Hematopoietic multipotent progenitor cell (in vitro differentiated cells): Measurements from ENCODE around the gene CTPS2. TPM values are rescaled to one million over a fixed set of nuclear protein-coding genes. Genes with fewer than 3 reads are reported as not detected.
"Not testable (repeated sequence)": the region's sequence is repeated elsewhere in the genome, so short reads cannot be mapped to it uniquely, and the experiment has no call there.

Source experiments
- DNase-seq, 3 donors: peaks; one replicate each; pipeline ENCODE4 v3.0.0-alpha.2; 2011 to 2015; ENCODE audit warnings: low read depth in 2 of 3, low spot score in 2 of 3
- total RNA-seq: library from RNA; depleted of rRNA; stranded (reverse); fragments of >200 nt; gene quantifications from one replicate; pipeline ENCODE4 v1.2.3, GENCODE V29; 2012

Gene CTPS2
- total RNA-seq, 1 donor = 12.1 TPM

DNA sequence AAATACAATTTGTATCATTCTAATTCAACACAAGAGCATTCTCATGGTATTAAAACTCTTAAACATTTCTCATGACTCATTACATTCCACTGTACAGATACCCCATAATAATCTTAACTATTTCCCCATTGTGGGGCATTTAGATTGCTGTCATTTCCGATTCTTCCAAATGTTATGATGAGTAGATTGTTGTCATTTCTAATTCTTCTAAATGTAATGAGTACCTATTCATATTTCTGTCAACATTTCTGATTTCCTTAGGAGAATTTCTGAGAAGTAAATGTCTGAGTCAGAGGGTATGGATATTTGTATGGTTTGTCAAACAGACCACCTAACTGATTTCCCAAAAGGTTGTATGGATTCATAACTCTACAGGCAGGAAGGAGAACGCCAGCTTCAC, 54.2 kb downstream of the CTPS2 start:
- DNase-seq = no peak

DNA sequence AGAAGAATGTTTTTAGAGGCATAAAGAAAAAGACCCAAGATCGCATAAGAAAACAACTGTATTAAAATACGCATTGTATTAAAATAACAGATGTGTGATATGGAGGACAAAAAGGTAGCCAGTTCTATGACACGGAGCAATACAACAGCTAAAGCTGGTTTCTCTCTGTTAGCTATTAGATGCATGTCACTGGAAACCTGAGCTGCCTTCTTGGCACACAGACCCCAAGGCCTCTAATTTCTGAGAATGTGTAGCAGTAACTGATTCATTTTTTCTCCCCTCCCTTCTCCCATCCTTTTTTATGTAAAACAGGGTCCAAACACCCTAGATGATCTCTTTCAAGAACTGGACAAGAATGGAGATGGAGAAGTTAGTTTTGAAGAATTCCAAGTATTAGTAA, 58.4 kb downstream of the CTPS2 start:
- no peak for DNase-seq

DNA sequence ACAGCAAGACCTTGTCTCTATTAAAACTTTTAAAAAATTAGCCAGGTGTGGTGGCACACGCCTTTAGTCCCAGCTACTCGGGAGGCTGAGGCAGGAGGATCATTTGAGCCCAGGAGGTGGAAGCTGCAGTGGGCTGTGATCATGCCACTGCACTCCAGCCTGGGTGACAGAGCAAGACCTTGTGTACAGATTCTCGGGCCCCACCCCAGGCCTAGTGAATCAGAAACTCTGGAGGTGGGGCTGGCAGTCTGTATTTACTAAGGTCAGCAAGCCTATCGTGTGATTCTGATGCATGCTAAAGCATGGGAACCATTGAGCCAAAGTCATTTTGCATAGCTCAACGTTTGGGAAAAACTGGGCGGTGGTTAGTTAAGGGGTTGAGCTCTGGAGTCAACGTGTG, 59.0 kb downstream of the CTPS2 start:
- no peak for DNase-seq

DNA sequence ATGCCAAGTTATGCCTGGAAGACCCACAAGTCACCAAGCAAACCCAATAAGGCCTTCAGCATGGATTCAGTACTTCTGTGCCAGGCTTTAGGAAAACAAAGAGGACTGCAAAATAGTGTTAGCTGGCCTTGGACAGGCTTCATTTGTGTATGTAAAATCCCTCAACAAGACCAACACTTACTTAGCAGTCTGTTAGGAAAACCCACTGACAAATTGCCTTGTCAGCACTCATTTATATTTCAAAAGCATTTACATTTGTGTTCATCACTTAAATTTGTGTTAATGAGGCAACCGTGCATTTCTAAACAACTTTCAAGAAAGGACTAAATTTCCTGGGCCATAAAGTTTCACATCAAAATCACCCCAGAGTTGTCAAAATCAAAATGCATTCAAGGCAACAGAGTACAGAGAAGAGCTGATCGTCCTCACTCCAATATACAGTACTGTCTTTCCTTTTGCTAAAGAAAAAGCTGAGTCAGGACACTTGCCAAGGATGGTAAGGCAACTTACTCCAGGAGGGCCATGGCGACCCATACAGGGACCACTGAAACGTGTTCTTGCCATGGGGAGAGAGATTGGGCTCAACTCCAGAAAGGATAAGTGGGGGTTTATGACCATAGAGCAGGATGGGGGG, 61.0 kb downstream of the CTPS2 start:
- no peak for DNase-seq

- DNase-seq = no peak
Measured at GRCh38 chrX:16649858-16650257, 62.6 kb downstream of the CTPS2 start, which contains the start of gene S100G. TSS of gene S100G (plus strand) at chrX:16650158. CDS start at chrX:16651007, 849 bp downstream.

- DNase-seq = no peak
Measured at GRCh38 chrX:16646366-16647138, 65.9 kb downstream of the CTPS2 start.

GRCh38 chrX:16643176-16643575, 69.3 kb downstream of the CTPS2 start:
- no peak for DNase-seq

- no peak for DNase-seq
Measured at GRCh38 chrX:16640823-16641222, 71.6 kb downstream of the CTPS2 start.

GRCh38 chrX:16639966-16640365, 72.5 kb downstream of the CTPS2 start:
- DNase-seq = no peak

DNA sequence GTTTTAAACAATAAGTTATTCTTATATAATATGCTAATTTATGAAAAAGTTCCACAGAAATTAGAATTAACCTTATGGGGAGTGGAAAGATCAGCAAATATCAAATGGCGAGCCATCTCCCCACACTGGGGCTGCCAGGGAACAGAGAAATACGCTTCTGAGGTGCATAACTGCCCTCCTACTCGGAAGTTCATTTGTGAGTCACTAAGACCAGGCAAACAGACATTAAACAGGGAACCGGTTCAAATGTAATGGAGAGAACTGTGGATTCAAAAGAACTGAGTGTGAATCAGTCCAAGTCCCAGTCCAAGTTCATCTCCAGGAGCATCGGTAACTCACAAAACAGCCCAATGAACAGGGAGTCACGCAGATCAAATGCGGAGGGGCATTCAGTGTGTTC, 73.9 kb downstream of the CTPS2 start:
- no peak for DNase-seq

DNA sequence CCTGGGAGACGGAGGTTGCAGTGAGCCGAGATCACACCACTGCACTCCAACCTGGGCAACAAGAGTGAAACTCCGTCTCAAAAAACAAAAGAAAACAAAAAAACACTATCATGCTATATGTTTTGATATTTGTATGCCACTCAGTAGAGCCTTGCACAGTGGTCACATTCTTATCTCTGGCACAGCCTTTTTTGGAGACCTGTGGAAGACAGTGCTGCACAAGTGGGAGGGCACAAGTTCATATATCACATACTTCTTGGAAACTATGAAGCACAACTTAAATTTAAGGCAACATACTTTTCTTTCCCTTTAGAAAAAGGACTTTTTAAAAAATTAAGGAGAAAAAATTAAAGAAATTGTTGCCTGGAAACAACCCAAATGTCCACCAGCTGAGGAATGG, 76.9 kb downstream of the CTPS2 start:
- DNase-seq = no peak

DNA sequence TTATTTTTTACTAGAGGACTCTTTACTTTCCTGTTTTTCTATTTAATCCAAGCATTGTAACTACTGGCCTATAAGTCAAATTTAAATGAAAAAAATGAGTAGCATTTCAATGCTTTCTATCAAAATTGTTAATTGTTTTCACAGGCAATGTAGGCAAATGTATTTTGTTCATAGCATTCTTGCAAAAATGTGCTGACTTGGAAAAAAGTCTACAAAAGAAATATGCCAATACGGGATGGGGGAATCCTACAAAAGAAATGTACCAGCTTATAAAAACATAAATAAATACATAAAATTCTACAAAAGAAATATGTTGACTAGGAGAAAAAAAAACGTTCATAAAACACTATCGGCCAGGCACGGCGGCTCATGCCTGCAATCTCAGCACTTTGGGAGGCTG, 77.4 kb downstream of the CTPS2 start:
- DNase-seq = no peak

- no peak for DNase-seq
Measured at GRCh38 chrX:16633754-16634153, 78.7 kb downstream of the CTPS2 start.

DNA sequence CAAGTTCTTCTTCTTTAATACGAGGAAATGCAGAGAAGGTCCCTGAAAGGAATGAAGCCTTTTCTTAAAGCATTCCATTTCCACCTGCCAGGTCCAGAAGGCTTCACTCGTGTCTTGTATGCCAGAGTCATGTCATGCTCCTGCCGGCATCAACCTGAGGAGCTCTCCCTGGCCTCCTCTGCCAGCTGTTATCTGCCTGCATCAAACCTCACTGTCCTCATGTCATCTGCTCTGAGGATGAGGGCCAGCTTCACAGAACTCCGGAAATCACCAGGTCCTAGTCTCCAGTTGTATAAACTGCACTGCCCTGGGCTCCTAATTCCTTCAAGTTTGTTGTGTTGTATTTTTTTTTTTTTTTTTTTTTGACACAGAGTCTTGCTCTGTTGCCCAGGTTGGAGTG, 82.6 kb downstream of the CTPS2 start:
- DNase-seq = no peak

GRCh38 chrX:16628946-16629595, 83.4 kb downstream of the CTPS2 start:
- no peak for DNase-seq

GRCh38 chrX:16628511-16628910, 84.0 kb downstream of the CTPS2 start:
- not testable (repeated sequence) for DNase-seq

- no peak for DNase-seq
Measured at GRCh38 chrX:16619024-16619423, 93.4 kb downstream of the CTPS2 start.

DNA sequence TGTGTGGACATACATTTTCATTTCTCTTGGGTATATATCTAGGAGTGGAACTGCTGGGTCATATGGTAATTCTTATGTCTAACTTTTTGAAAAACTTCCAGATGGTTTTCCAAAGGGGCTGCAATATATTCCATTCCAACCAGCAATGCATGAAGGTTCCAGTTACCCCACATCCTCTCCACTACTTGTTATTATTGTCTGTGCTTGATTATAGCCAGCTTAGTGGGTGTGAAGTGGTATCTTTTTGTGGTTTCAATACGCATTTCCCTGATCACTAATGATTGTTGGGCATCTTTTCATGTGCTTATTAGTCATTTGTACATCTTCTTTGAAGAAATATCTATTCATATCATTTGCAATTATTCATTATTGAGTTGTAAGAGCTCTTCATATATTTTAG, 94.0 kb downstream of the CTPS2 start:
- no peak for DNase-seq

DNA sequence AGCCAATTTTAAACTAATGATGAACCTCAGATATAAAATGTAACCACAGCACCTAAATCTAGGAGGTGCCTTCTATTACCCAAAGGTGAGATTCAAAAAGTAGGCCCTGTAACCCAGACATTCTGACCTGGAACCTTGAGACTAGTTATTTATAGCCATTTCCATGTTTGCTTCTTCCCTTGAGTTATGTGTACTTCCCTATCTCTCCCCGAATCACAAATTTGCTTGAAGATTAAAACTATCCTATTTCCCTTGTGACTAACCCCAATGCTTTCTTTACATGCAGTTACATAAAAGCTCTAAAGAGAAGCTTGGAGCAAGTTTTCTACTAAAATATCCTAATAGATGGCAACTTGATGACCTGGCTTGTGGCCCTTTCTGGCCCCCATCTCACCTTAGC, 95.1 kb downstream of the CTPS2 start:
- DNase-seq = no peak

GRCh38 chrX:16612257-16612897, 100.1 kb downstream of the CTPS2 start:
- DNase-seq = no peak

DNA sequence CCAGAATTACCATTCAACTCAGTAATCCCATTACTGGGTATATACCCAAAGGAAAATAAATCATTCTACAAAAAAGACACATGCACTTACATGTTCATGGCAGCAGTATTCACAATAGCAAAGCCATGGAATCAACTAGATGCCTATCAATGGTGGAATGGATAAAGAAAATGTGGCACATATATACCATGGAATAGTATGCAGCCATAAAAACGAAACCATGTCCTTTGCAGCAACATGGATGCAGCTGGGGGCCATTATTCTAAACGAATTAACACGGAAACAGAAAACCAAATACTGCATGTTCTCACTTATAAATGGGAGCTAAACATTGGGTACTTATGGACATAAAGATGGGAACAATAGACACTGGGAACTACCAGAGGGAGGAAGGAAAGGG, 101.8 kb downstream of the CTPS2 start:
- DNase-seq = not testable (repeated sequence)
